Caco-2 (cell line): Measurements from ENCODE around the gene ACTN2. TPM values are rescaled to one million over a fixed set of nuclear protein-coding genes. Genes with fewer than 3 reads are reported as not detected.

Experiments used
- BruUV-seq: library from RNA; stranded (reverse); fragments of 400-500 nt; replicated peaks from 2 replicates; lab custom pipeline; 2021; lab: Mats Ljungman, UMichigan
- CTCF ChIA-PET: fragments of 300-600 bp; sonication (Branson Sonifier 250); formaldehyde crosslinking; loops from one replicate; lab custom pipeline; 2022; ENCODE audit warnings: antibody characterized with exemption; lab: Charles Lee
- POLR2A ChIA-PET: fragments of 300-600 bp; sonication (Branson Sonifier 250); formaldehyde crosslinking; loops from one replicate; lab custom pipeline; 2022; ENCODE audit warnings: antibody characterized with exemption; lab: Charles Lee
- DNase-seq, 2 experiments: peaks; one replicate each; pipeline versions ENCODE4 v3.0.0 to v3.0.0-alpha.2; 2020 to 2022
- H3K27me3 ChIP-seq: replicated peaks from 2 replicates; pipeline ENCODE4 v1.6.0; 2011; ENCODE audit warnings: low read length; ENCODE audit not compliant: control insufficient read depth, insufficient read depth
- H3K36me3 ChIP-seq: 2 replicates; pipeline ENCODE4 v1.5.1; 2011; ENCODE audit warnings: low read length; ENCODE audit not compliant: control insufficient read depth, insufficient read depth
- H3K4me1 ChIP-seq: fragments of 250-450 bp; sonication (Bioruptor Pico); 2 replicates; pipeline ENCODE4 v1.5.1; 2020; ENCODE audit warnings: mild to moderate bottlenecking
- H3K4me3 ChIP-seq: 2 replicates; pipeline ENCODE4 v1.5.1; 2011; ENCODE audit warnings: low read depth, mild to moderate bottlenecking, control low read depth, low read length
- H3K9me3 ChIP-seq: fragments of 250-450 bp; sonication (Bioruptor Pico); 2 replicates; pipeline ENCODE4 v1.5.1; 2020; ENCODE audit warnings: mild to moderate bottlenecking, moderate library complexity
- H3K27ac Mint-ChIP-seq: one replicate; pipeline ENCODE4 v1.8.0; 2022; ENCODE audit warnings: mixed read lengths; ENCODE audit not compliant: unreplicated experiment
- H3K27me3 Mint-ChIP-seq: one replicate; pipeline ENCODE4 v1.8.0; 2022; ENCODE audit warnings: mixed read lengths; ENCODE audit not compliant: insufficient read depth, unreplicated experiment
- H3K36me3 Mint-ChIP-seq: one replicate; pipeline ENCODE4 v1.8.0; 2022; ENCODE audit warnings: mild to moderate bottlenecking, mixed read lengths; ENCODE audit not compliant: insufficient read depth, unreplicated experiment
- H3K4me1 Mint-ChIP-seq: one replicate; pipeline ENCODE4 v1.8.0; 2022; ENCODE audit warnings: low read depth, mixed read lengths; ENCODE audit not compliant: unreplicated experiment
- H3K4me3 Mint-ChIP-seq: one replicate; pipeline ENCODE4 v1.8.0; 2022; ENCODE audit warnings: mild to moderate bottlenecking, moderate library complexity, mixed read lengths; ENCODE audit not compliant: unreplicated experiment
- H3K9me3 Mint-ChIP-seq: one replicate; pipeline ENCODE4 v1.8.0; 2022; ENCODE audit warnings: mixed read lengths; ENCODE audit not compliant: unreplicated experiment
- intact Hi-C: fragments of 100-400 bp; cut with micrococcal nuclease; formaldehyde crosslinking; loops from one replicate; pipeline ENCODE4 v1.10.0; 2022; ENCODE audit not compliant: unreplicated experiment
- total RNA-seq: library from RNA; stranded (reverse); gene quantifications from 2 replicates; pipeline ENCODE4 v1.2.3, GENCODE V29; 2022
- TF ChIP-seq, protein P1 (sequence below), 2 experiments: fragments of 200-600 bp in 1 of 2; IDR thresholded peaks; 1 replicate in 1 of 2; 2 replicates in 1 of 2; pipeline versions ENCODE4 v1.5.1 to v1.8.0; 2011 to 2022; ENCODE audit warnings: antibody characterized with exemption in 1 of 2, control low read depth in 1 of 2, inconsistent platforms in 1 of 2, low read depth in 1 of 2, low read length in 1 of 2, mild to moderate bottlenecking in 1 of 2, moderate library complexity in 1 of 2; ENCODE audit not compliant: insufficient read depth in 1 of 2, severe bottlenecking in 1 of 2, unreplicated experiment in 1 of 2

The ACTN2 gene
- total RNA-seq, 1 experiment from 2014 or later, result not detected

- H3K27me3 Mint-ChIP-seq, result peaks cover 5% of the 10 kb centered on the region
- no peak for DNase-seq
- H3K27me3 ChIP-seq, result no peaks in the 10 kb centered on the region
- H3K4me1 Mint-ChIP-seq, result no peaks in the 10 kb centered on the region
- H3K27ac Mint-ChIP-seq, result no peak overlapping the region
- H3K9me3 ChIP-seq, result no peaks in the 10 kb centered on the region
- H3K9me3 Mint-ChIP-seq, result no peaks in the 10 kb centered on the region
- no peaks in the 10 kb centered on the region for H3K36me3 Mint-ChIP-seq
- ChIA-PET POLR2A (no interaction called here), CTCF (interaction anchor here (0.9 to 1.3 kb wide), 9 partner anchors 12 to 808 kb away, joined by 3 to 9 read pairs (median 4); partner anchors contain the start of gene HEATR1)
- H3K4me1 ChIP-seq, result no peaks in the 10 kb centered on the region
- TF ChIP-seq, protein P1, sequence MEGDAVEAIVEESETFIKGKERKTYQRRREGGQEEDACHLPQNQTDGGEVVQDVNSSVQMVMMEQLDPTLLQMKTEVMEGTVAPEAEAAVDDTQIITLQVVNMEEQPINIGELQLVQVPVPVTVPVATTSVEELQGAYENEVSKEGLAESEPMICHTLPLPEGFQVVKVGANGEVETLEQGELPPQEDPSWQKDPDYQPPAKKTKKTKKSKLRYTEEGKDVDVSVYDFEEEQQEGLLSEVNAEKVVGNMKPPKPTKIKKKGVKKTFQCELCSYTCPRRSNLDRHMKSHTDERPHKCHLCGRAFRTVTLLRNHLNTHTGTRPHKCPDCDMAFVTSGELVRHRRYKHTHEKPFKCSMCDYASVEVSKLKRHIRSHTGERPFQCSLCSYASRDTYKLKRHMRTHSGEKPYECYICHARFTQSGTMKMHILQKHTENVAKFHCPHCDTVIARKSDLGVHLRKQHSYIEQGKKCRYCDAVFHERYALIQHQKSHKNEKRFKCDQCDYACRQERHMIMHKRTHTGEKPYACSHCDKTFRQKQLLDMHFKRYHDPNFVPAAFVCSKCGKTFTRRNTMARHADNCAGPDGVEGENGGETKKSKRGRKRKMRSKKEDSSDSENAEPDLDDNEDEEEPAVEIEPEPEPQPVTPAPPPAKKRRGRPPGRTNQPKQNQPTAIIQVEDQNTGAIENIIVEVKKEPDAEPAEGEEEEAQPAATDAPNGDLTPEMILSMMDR (IDR thresholded peaks at IDR 0.05; ENCODE audit: insufficient read depth in 1 of 2, low read depth in 1 of 2, low read length in 1 of 2, severe bottlenecking in 1 of 2, unreplicated experiment in 1 of 2), result no peak
- no peak overlapping the region for H3K4me3 ChIP-seq
- no TSS peak for BruUV-seq
- H3K36me3 ChIP-seq, result no peaks in the 10 kb centered on the region
- H3K4me3 Mint-ChIP-seq, result no peak overlapping the region
- intact Hi-C loops, result loop anchor here (1.0 to 5.0 kb wide), 4 partner anchors 115 to 808 kb away; no protein-coding TSS in a partner anchor
These were observed 67.7 kb downstream of the ACTN2 start for GRCh38 chr1:236753964-236754363.

- BruUV-seq, result no TSS peak
- CTCF ChIA-PET, result interaction anchor here (0.5 kb wide), 1 partner anchor 39 kb away, joined by 3 read pairs; no protein-coding TSS in a partner anchor
- no peaks in the 10 kb centered on the region for H3K9me3 ChIP-seq
- TF ChIP-seq, protein P1 (IDR thresholded peaks at IDR 0.05; ENCODE audit: insufficient read depth in 1 of 2, low read depth in 1 of 2, low read length in 1 of 2, severe bottlenecking in 1 of 2, unreplicated experiment in 1 of 2), result no peak
- H3K36me3 ChIP-seq, result no peaks in the 10 kb centered on the region
- no peak overlapping the region for H3K27ac Mint-ChIP-seq
- H3K4me3 ChIP-seq, result no peak overlapping the region
- H3K4me3 Mint-ChIP-seq, result no peak overlapping the region
- peaks cover 5% of the 10 kb centered on the region for H3K27me3 Mint-ChIP-seq
- no peak for DNase-seq
- intact Hi-C loops, result loop anchor here (5.0 kb wide), 1 partner anchor 808 kb away; no protein-coding TSS in a partner anchor
- H3K4me1 Mint-ChIP-seq, result no peaks in the 10 kb centered on the region
- POLR2A ChIA-PET, result no interaction called here
- H3K9me3 Mint-ChIP-seq, result no peaks in the 10 kb centered on the region
- H3K36me3 Mint-ChIP-seq, result no peaks in the 10 kb centered on the region
- no peaks in the 10 kb centered on the region for H3K27me3 ChIP-seq
- no peaks in the 10 kb centered on the region for H3K4me1 ChIP-seq
These were observed 68.4 kb downstream of the ACTN2 start for GRCh38 chr1:236754525-236755210.

- Histone ChIP-seq H3K4me1 (0 out of 2 replicates have a peak, but pooled peaks cover 4% of the 10 kb centered on the region), H3K36me3 (no peaks in the 10 kb centered on the region), H3K27me3 (no peaks in the 10 kb centered on the region), H3K9me3 (no peaks in the 10 kb centered on the region), H3K4me3 (no peak overlapping the region)
- DNase-seq, result no peak
- Mint-ChIP-seq H3K27ac (no peak overlapping the region), H3K27me3 (peaks cover 3% of the 10 kb centered on the region), H3K36me3 (no peaks in the 10 kb centered on the region), H3K4me1 (no peaks in the 10 kb centered on the region), H3K4me3 (no peak overlapping the region), H3K9me3 (no peaks in the 10 kb centered on the region)
- BruUV-seq, result no TSS peak
- ChIA-PET CTCF (no interaction called here), POLR2A (no interaction called here)
- intact Hi-C loops, result loop anchor here (2.0 kb wide), 1 partner anchor 17 kb away; no protein-coding TSS in a partner anchor
- TF ChIP-seq, protein P1 (IDR thresholded peaks at IDR 0.05; ENCODE audit: insufficient read depth in 1 of 2, low read depth in 1 of 2, low read length in 1 of 2, severe bottlenecking in 1 of 2, unreplicated experiment in 1 of 2), result no peak
These were observed 71.3 kb downstream of the ACTN2 start for GRCh38 chr1:236757640-236758039.
